Thoracic aorta (tissue), 2 donors: ENCODE measurements around the gene ADARB2. TPM values are rescaled to one million over a fixed set of nuclear protein-coding genes. Genes with fewer than 3 reads are reported as not detected.

Experiments used
- ATAC-seq: fragments of 150-250 bp; one replicate; pipeline ENCODE4 v1.8.0; 2017; ENCODE audit warnings: low read depth; ENCODE audit not compliant: insufficient number of reproducible peaks, low FRiP score
- DNase-seq: peaks from one replicate; pipeline ENCODE4 v3.0.0-alpha.2; 2020; ENCODE audit warnings: low spot score
- H3K27ac ChIP-seq, 2 donors: fragments of 200-600 bp; sonication (generic); 1 replicate in 1 of 2; 2 replicates in 1 of 2; pipeline ENCODE4 v1.5.1; 2016; ENCODE audit warnings: mild to moderate bottlenecking in 2 of 2, moderate library complexity in 2 of 2
- H3K27me3 ChIP-seq: fragments of 200-600 bp; sonication (generic); replicated peaks from 2 replicates; pipeline ENCODE4 v1.6.0; 2016; ENCODE audit warnings: mild to moderate bottlenecking; ENCODE audit not compliant: insufficient read depth
- H3K36me3 ChIP-seq: fragments of 200-600 bp; sonication (generic); one replicate; pipeline ENCODE4 v1.5.1; 2016
- H3K4me1 ChIP-seq, 2 donors: fragments of 200-600 bp; sonication (generic); 1 replicate in 1 of 2; 2 replicates in 1 of 2; pipeline versions ENCODE4 v1.5.1 to v1.6.0; 2016; ENCODE audit warnings: low read depth in 2 of 2, mild to moderate bottlenecking in 1 of 2; ENCODE audit not compliant: control insufficient read depth in 1 of 2
- H3K4me3 ChIP-seq: fragments of 200-600 bp; sonication (generic); 2 replicates; pipeline ENCODE4 v1.5.1; 2016; ENCODE audit warnings: mild to moderate bottlenecking
- H3K9me3 ChIP-seq: fragments of 200-600 bp; sonication (generic); 2 replicates; pipeline ENCODE4 v1.5.1; 2016
- CTCF ChIP-seq: fragments of 200-600 bp; sonication (generic); IDR thresholded peaks from one replicate; pipeline ENCODE4 v1.5.1; 2019; ENCODE audit warnings: antibody characterized with exemption
- total RNA-seq, 2 donors: library from RNA; depleted of rRNA; stranded (reverse); fragments of >200 nt; gene quantifications; one replicate each; pipeline versions ENCODE4 v1.1.0 to v1.2.3, GENCODE V29; 2016

The ADARB2 gene
- total RNA-seq, 2 donors from 2014 or later: 0.71 to 3.1 TPM

GRCh38 chr10:1552406-1552805 is 184.9 kb downstream of the ADARB2 start:
- no peak for ATAC-seq
- H3K27ac ChIP-seq: no peak overlapping the region
- no peak for DNase-seq

GRCh38 chr10:1551636-1552338 is 185.5 kb downstream of the ADARB2 start:
- Histone ChIP-seq H3K4me3 (no peak overlapping the region), H3K27me3 (no peaks in the 10 kb centered on the region), H3K4me1 (no peaks in the 10 kb centered on the region), H3K27ac (no peak overlapping the region), H3K36me3 (no peaks in the 10 kb centered on the region), H3K9me3 (no peaks in the 10 kb centered on the region)
- no peak for TF ChIP-seq CTCF
- ATAC-seq: no peak
- DNase-seq: no peak

More at GRCh38 chr10:1552406-1552805, 184.9 kb downstream of the ADARB2 start:
- Histone ChIP-seq H3K36me3 (no peaks in the 10 kb centered on the region), H3K4me3 (no peak overlapping the region), H3K4me1 (no peaks in the 10 kb centered on the region), H3K9me3 (no peaks in the 10 kb centered on the region), H3K27me3 (no peaks in the 10 kb centered on the region)
- TF ChIP-seq CTCF: no peak

- no peaks in the 10 kb centered on the region for H3K36me3 ChIP-seq
- no peak for DNase-seq
- H3K27me3 ChIP-seq: no peaks in the 10 kb centered on the region
- no peak for TF ChIP-seq CTCF
- H3K9me3 ChIP-seq: no peaks in the 10 kb centered on the region
- no peak overlapping the region for H3K27ac ChIP-seq
- H3K4me1 ChIP-seq: no peaks in the 10 kb centered on the region
- no peak for ATAC-seq
- no peak overlapping the region for H3K4me3 ChIP-seq
These were observed 186.7 kb downstream of the ADARB2 start for GRCh38 chr10:1550616-1551015.

- Histone ChIP-seq H3K36me3 (no peaks in the 10 kb centered on the region), H3K4me3 (no peak overlapping the region), H3K9me3 (no peaks in the 10 kb centered on the region), H3K27ac (no peak overlapping the region), H3K4me1 (no peaks in the 10 kb centered on the region), H3K27me3 (no peaks in the 10 kb centered on the region)
- ATAC-seq (no peak), DNase-seq (no peak)
- no peak for TF ChIP-seq CTCF
These were observed 187.1 kb downstream of the ADARB2 start for GRCh38 chr10:1550291-1550595.

GRCh38 chr10:1549591-1550290 is 187.6 kb downstream of the ADARB2 start:
- TF ChIP-seq CTCF: no peak

More at GRCh38 chr10:1549591-1550290, 187.6 kb downstream of the ADARB2 start:
- Histone ChIP-seq H3K36me3 (no peaks in the 10 kb centered on the region), H3K27ac (no peak overlapping the region), H3K9me3 (no peaks in the 10 kb centered on the region), H3K27me3 (no peaks in the 10 kb centered on the region), H3K4me3 (no peak overlapping the region), H3K4me1 (no peaks in the 10 kb centered on the region)
- ATAC-seq (no peak), DNase-seq (no peak)
